ENCODE results near the gene SMO.
A peak's percentile ranks its signal among the peaks of the same experiment; 100 is the strongest.
"Not testable (repeated sequence)": the region's sequence is repeated elsewhere in the genome, so short reads cannot be mapped to it uniquely, and the experiment has no call there.

SMO gene

GRCh38 chr7:129162732-129163131, 25.7 kb upstream of the SMO start:
- TF ChIP-seq ZNF274 (IDR thresholded peaks at IDR 0.05; ENCODE audit: low read depth, low read length), result no peak
- no peak overlapping the region for H3K4me3 ChIP-seq (ENCODE audit: low read length)

- no peak overlapping the region for H3K4me3 ChIP-seq (ENCODE audit: low read length)
- no peak for TF ChIP-seq ZNF274 (IDR thresholded peaks at IDR 0.05; ENCODE audit: low read depth, low read length)
Observed at GRCh38 chr7:129163875-129164544, 24.4 kb upstream of the SMO start.

- H3K4me3 ChIP-seq (ENCODE audit: low read length), result no peak overlapping the region
- no peak for TF ChIP-seq ZNF274 (IDR thresholded peaks at IDR 0.05; ENCODE audit: low read depth, low read length)
Observed at GRCh38 chr7:129166745-129167144, 21.7 kb upstream of the SMO start.

GRCh38 chr7:129167817-129168216, 20.6 kb upstream of the SMO start:
- no peak for TF ChIP-seq ZNF274 (IDR thresholded peaks at IDR 0.05; ENCODE audit: low read depth, low read length)

GRCh38 chr7:129168231-129169021, 20.0 kb upstream of the SMO start:
- H3K4me3 ChIP-seq (ENCODE audit: low read length), result no peak overlapping the region
- TF ChIP-seq ZNF274 (IDR thresholded peaks at IDR 0.05; ENCODE audit: low read depth, low read length), result no peak

More at GRCh38 chr7:129167817-129168216, 20.6 kb upstream of the SMO start:
- no peak overlapping the region for H3K4me3 ChIP-seq (ENCODE audit: low read length)

GRCh38 chr7:129169171-129169671, 19.2 kb upstream of the SMO start:
- H3K4me3 ChIP-seq (ENCODE audit: low read length), result peak overlapping the region; percentile 49; the same call in 1 of the 2 replicates
- no peak for TF ChIP-seq ZNF274 (IDR thresholded peaks at IDR 0.05; ENCODE audit: low read depth, low read length)

- no peak for TF ChIP-seq ZNF274 (IDR thresholded peaks at IDR 0.05; ENCODE audit: low read depth, low read length)
- H3K4me3 ChIP-seq (ENCODE audit: low read length), result peak overlapping the region; percentile 49; the same call in 1 of the 2 replicates
Observed at GRCh38 chr7:129169686-129170440, 18.6 kb upstream of the SMO start.

GRCh38 chr7:129170441-129171021, 17.9 kb upstream of the SMO start:
- no peak overlapping the region for H3K4me3 ChIP-seq (ENCODE audit: low read length)
- TF ChIP-seq ZNF274 (IDR thresholded peaks at IDR 0.05; ENCODE audit: low read depth, low read length), result no peak

GRCh38 chr7:129173861-129174260, 14.6 kb upstream of the SMO start:
- not testable (repeated sequence) for H3K4me3 ChIP-seq (ENCODE audit: low read length)

GRCh38 chr7:129176916-129177710, 11.3 kb upstream of the SMO start:
- TF ChIP-seq ZNF274 (IDR thresholded peaks at IDR 0.05; ENCODE audit: low read depth, low read length), result no peak
- no peak overlapping the region for H3K4me3 ChIP-seq (ENCODE audit: low read length)

GRCh38 chr7:129184981-129185670, 3.3 kb upstream of the SMO start:
- TF ChIP-seq ZNF274 (IDR thresholded peaks at IDR 0.05; ENCODE audit: low read depth, low read length), result no peak
- no peak overlapping the region for H3K4me3 ChIP-seq (ENCODE audit: low read length)

GRCh38 chr7:129186749-129187260, 1.6 kb upstream of the SMO start:
- no peak for TF ChIP-seq ZNF274 (IDR thresholded peaks at IDR 0.05; ENCODE audit: low read depth, low read length)

More at GRCh38 chr7:129186749-129187260, 1.6 kb upstream of the SMO start:
- H3K4me3 ChIP-seq (ENCODE audit: low read length), result no peak overlapping the region

All from GM08714 (cell line).